ENCODE measurements around the gene IVL.

The IVL gene

GRCh38 chr1:152860129-152860528 lies 48.2 kb upstream of the IVL start:
- ChIA-PET POLR2A (no interaction called here), CTCF (interaction anchor here (0.6 to 1.4 kb wide), 3 partner anchors 10 to 80 kb away, joined by 3 to 7 read pairs (median 4); partner anchors contain the start of gene SMCP)
- Histone ChIP-seq H3K9me3 (ENCODE audit: control insufficient read depth, insufficient read depth, low read depth, low read length) (no peaks in the 10 kb centered on the region), H3K36me3 (ENCODE audit: control insufficient read depth in 2 of 2, insufficient read depth in 1 of 2, low read length in 2 of 2) (no peaks in the 10 kb centered on the region), H3K4me1 (ENCODE audit: control insufficient read depth, insufficient read depth, low read length) (no peaks in the 10 kb centered on the region), H3K4me3 (ENCODE audit: low read depth, low read length) (no peak overlapping the region), H3K27ac (ENCODE audit: extremely low read depth, low read depth, low read length) (no peak overlapping the region)
- TF ChIP-seq ZBTB8A (tag by site-specific recombination; IDR thresholded peaks at IDR 0.05) = no peak
- TF ChIP-seq, protein P1, sequence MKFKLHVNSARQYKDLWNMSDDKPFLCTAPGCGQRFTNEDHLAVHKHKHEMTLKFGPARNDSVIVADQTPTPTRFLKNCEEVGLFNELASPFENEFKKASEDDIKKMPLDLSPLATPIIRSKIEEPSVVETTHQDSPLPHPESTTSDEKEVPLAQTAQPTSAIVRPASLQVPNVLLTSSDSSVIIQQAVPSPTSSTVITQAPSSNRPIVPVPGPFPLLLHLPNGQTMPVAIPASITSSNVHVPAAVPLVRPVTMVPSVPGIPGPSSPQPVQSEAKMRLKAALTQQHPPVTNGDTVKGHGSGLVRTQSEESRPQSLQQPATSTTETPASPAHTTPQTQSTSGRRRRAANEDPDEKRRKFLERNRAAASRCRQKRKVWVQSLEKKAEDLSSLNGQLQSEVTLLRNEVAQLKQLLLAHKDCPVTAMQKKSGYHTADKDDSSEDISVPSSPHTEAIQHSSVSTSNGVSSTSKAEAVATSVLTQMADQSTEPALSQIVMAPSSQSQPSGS (tag by site-specific recombination; IDR thresholded peaks at IDR 0.05; ENCODE audit: low read depth) = peak; percentile 49; the same call in 1 of the 2 replicates

GRCh38 chr1:152861374-152861773 lies 47.0 kb upstream of the IVL start:
- Histone ChIP-seq H3K9me3 (ENCODE audit: control insufficient read depth, insufficient read depth, low read depth, low read length) (no peaks in the 10 kb centered on the region), H3K4me1 (ENCODE audit: control insufficient read depth, insufficient read depth, low read length) (no peaks in the 10 kb centered on the region), H3K27ac (ENCODE audit: extremely low read depth, low read depth, low read length) (no peak overlapping the region), H3K4me3 (ENCODE audit: low read depth, low read length) (no peak overlapping the region), H3K36me3 (ENCODE audit: control insufficient read depth in 2 of 2, insufficient read depth in 1 of 2, low read length in 2 of 2) (no peaks in the 10 kb centered on the region)
- POLR2A ChIA-PET = no interaction called here
- CTCF ChIA-PET = interaction anchor here (1.4 kb wide), 2 partner anchors 9 to 17 kb away, joined by 4 to 7 read pairs; partner anchors contain the start of gene SMCP
- TF ChIP-seq, protein P2, sequence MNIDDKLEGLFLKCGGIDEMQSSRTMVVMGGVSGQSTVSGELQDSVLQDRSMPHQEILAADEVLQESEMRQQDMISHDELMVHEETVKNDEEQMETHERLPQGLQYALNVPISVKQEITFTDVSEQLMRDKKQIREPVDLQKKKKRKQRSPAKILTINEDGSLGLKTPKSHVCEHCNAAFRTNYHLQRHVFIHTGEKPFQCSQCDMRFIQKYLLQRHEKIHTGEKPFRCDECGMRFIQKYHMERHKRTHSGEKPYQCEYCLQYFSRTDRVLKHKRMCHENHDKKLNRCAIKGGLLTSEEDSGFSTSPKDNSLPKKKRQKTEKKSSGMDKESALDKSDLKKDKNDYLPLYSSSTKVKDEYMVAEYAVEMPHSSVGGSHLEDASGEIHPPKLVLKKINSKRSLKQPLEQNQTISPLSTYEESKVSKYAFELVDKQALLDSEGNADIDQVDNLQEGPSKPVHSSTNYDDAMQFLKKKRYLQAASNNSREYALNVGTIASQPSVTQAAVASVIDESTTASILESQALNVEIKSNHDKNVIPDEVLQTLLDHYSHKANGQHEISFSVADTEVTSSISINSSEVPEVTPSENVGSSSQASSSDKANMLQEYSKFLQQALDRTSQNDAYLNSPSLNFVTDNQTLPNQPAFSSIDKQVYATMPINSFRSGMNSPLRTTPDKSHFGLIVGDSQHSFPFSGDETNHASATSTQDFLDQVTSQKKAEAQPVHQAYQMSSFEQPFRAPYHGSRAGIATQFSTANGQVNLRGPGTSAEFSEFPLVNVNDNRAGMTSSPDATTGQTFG (tag by site-specific recombination; IDR thresholded peaks at IDR 0.05; ENCODE audit: borderline replicate concordance) = no peak
- TF ChIP-seq ZNF623 (tag by site-specific recombination; IDR thresholded peaks at IDR 0.05) (no peak), ZNF24 (tag by site-specific recombination; IDR thresholded peaks at IDR 0.05) (no peak), ZNF514 (tag by site-specific recombination; IDR thresholded peaks at IDR 0.05) (no peak), ZNF76 (tag by site-specific recombination; IDR thresholded peaks at IDR 0.05; ENCODE audit: borderline replicate concordance, low read depth) (no peak), ZNF366 (tag by site-specific recombination; conservative IDR thresholded peaks at IDR 0.05) (no peak), ZNF600 (tag by site-specific recombination; IDR thresholded peaks at IDR 0.05) (no peak), ZNF114 (tag by site-specific recombination; IDR thresholded peaks at IDR 0.05) (no peak), ZNF423 (tag by site-specific recombination; IDR thresholded peaks at IDR 0.05) (no peak), ZNF169 (tag by site-specific recombination; IDR thresholded peaks at IDR 0.05) (no peak), ZNF792 (tag by site-specific recombination; IDR thresholded peaks at IDR 0.05) (no peak), ZNF837 (tag by site-specific recombination; IDR thresholded peaks at IDR 0.05) (no peak), ZBTB49 (tag by site-specific recombination; IDR thresholded peaks at IDR 0.05; ENCODE audit: low read depth) (no peak), ZNF18 (tag by site-specific recombination; IDR thresholded peaks at IDR 0.05) (no peak)
- TF ChIP-seq, protein P3, sequence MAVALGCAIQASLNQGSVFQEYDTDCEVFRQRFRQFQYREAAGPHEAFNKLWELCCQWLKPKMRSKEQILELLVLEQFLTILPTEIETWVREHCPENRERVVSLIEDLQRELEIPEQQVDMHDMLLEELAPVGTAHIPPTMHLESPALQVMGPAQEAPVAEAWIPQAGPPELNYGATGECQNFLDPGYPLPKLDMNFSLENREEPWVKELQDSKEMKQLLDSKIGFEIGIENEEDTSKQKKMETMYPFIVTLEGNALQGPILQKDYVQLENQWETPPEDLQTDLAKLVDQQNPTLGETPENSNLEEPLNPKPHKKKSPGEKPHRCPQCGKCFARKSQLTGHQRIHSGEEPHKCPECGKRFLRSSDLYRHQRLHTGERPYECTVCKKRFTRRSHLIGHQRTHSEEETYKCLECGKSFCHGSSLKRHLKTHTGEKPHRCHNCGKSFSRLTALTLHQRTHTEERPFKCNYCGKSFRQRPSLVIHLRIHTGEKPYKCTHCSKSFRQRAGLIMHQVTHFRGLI (tag by site-specific recombination; IDR thresholded peaks at IDR 0.05) = no peak
